ENCODE measurements around the gene C19orf85. TPM values are rescaled to one million over a fixed set of nuclear protein-coding genes. Genes with fewer than 3 reads are reported as not detected.
"Not testable (repeated sequence)": the region's sequence is repeated elsewhere in the genome, so short reads cannot be mapped to it uniquely, and the experiment has no call there.

Gene C19orf85
- total RNA-seq, 1 donor = not detected

GRCh38 chr19:55451163-55451964, 13.2 kb downstream of the C19orf85 start:
- H3K4me3 ChIP-seq (ENCODE audit: low read depth, low read length) = no peak overlapping the region
- no peak for TF ChIP-seq CTCF (IDR thresholded peaks at IDR 0.05; ENCODE audit: insufficient read depth, low read depth, low read length)
- DNase-seq (ENCODE audit: low read depth) = no peak

GRCh38 chr19:55449469-55449868, 15.1 kb downstream of the C19orf85 start:
- no peak overlapping the region for H3K4me3 ChIP-seq (ENCODE audit: low read depth, low read length)
- DNase-seq (ENCODE audit: low read depth) = no peak
- TF ChIP-seq CTCF (IDR thresholded peaks at IDR 0.05; ENCODE audit: insufficient read depth, low read depth, low read length) = no peak

GRCh38 chr19:55448175-55448490, 16.4 kb downstream of the C19orf85 start:
- DNase-seq (ENCODE audit: low read depth); H3K4me3 ChIP-seq (ENCODE audit: low read depth, low read length): not testable (repeated sequence)

- TF ChIP-seq CTCF (IDR thresholded peaks at IDR 0.05; ENCODE audit: insufficient read depth, low read depth, low read length) = no peak
- no peak overlapping the region for H3K4me3 ChIP-seq (ENCODE audit: low read depth, low read length)
- no peak for DNase-seq (ENCODE audit: low read depth)
These were observed 17.0 kb downstream of the C19orf85 start for GRCh38 chr19:55447421-55448174.

- no peak overlapping the region for H3K4me3 ChIP-seq (ENCODE audit: low read depth, low read length)
- no peak for TF ChIP-seq CTCF (IDR thresholded peaks at IDR 0.05; ENCODE audit: insufficient read depth, low read depth, low read length)
- DNase-seq (ENCODE audit: low read depth) = no peak
These were observed 18.5 kb downstream of the C19orf85 start for GRCh38 chr19:55446060-55446459.

- no peak overlapping the region for H3K4me3 ChIP-seq (ENCODE audit: low read depth, low read length)
- no peak for TF ChIP-seq CTCF (IDR thresholded peaks at IDR 0.05; ENCODE audit: insufficient read depth, low read depth, low read length)
- DNase-seq (ENCODE audit: low read depth) = no peak
These were observed 19.9 kb downstream of the C19orf85 start for GRCh38 chr19:55444646-55445045.

GRCh38 chr19:55443824-55444480, 20.6 kb downstream of the C19orf85 start:
- no peak for TF ChIP-seq CTCF (IDR thresholded peaks at IDR 0.05; ENCODE audit: insufficient read depth, low read depth, low read length)
- no peak overlapping the region for H3K4me3 ChIP-seq (ENCODE audit: low read depth, low read length)
- DNase-seq (ENCODE audit: low read depth) = no peak
